ENCODE measurements around the gene GPC5.

The GPC5 gene

DNA sequence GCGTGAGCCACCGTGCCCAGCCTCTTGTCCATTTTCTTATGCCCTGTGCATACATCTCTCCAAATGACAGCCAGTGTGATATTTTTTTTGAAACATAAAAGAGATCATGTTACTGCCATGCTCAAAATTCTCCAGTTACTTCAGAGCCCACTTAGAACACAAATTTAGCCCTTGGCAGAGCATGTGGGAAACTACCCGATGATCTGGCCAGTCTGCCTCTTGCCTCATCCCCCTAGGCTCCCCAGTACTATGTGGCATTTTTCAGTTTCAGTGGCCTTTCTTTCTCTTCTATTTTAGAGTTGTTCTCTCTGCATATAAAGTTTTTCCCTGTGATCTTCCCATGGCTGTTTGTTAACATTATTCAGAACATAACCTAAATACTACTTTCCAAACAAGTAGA, 323.0 kb downstream of the GPC5 start:
- no peak for DNase-seq

DNA sequence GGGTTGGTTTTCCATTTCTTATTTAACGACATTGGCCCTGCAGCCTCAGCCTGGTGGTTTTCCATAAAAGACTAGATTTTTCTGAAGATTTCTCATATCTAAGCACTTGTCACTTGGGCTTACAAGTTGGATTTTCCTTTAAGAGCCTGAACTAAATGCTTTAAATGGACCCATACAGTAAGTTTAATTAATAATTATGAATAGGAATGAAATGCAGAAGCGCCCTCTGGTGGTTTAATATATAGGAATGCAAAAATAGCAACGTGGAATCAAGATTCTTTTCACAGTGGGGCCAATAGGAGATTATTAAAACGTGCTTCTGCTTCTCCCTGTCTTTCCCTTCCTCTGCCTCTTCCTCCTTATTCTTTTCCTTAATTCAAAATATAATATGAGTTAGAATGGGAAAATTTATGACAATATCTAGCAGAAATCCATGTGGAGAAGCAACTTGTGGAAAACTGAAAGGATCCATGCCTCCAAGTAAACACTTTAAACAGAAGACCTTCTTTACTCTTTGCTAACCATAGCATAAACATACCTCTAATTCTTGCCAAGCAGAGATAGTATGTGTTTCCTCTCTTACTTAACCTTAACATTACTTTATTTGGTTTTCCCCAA, 324.0 kb downstream of the GPC5 start:
- DNase-seq: peak in 1 of 14 donors; percentile 7

DNA sequence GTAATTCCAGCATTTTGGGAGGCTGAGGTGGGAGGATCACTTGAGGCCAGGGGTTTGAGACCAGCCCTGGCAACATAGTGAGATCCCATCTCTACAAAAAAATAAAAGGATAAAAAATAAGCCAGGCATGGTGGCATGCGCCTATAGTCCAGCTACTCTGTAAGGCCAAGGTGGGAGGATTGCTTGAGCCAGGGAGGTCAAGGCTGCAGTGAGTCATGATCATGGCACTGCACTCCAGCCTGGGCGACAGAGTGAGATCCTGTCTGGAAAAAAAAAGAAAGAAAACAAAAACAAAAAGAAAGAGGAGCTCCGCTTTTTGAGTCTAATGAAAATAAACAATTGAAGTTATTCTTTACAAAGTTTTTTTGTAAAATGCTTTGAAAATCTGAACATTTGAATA, 326.2 kb downstream of the GPC5 start:
- no peak for DNase-seq

DNA sequence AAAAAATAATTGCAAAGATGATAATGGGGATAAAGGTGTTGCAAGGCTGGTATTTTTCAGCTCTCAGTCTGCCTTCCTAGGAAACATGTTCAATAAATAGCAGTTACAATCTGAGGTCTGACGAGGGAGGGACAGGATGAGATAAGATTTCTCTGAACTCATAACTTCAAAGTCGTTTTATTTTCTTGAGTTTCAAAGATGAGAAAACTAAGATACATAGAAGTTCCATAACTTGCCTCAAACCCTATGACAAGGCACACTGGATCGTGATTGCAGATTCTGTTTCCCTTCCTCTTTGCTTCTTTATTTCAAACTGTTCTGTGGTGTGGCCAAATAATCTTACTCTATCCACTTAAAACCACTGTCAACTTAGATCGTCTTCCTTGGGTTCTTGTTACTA, 327.2 kb downstream of the GPC5 start:
- DNase-seq: no peak

DNA sequence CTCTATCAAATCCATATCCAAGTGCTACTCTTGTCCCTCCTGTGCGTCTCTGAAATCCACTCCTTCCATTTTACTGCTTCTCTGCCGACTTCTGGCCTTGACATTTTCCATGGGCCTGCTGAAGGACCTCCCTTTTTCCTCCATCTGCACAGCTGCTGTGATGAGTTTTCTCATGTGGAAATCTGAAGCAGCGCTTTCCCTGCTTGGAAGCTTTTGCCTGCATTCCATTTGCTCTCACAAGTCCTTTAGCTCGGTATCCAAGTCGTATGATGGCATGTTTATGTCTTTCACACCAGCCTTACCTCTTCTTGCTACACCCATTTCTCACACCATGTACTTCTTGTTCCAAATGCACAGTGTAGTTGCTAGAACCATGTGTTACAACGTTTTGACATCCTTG, 328.2 kb downstream of the GPC5 start:
- DNase-seq: no peak

DNA sequence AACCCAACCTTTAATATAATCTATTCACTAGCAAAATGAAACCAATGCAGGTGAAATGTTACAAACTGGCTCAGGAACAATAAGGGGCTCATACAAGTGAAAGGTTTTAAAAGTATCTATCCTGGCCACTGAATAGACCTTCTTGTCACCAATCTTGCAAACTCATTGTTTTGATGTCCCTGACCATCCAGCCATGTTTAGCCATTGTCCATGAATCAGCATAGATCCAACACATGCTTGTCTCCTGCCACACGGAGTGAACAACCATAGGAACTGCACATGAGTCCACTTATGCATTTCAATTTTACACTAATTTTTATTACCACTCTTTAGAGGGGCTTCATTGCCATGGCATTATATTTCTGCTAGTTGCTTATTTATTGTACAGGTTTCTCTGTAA, 331.4 kb downstream of the GPC5 start:
- DNase-seq: no peak

DNA sequence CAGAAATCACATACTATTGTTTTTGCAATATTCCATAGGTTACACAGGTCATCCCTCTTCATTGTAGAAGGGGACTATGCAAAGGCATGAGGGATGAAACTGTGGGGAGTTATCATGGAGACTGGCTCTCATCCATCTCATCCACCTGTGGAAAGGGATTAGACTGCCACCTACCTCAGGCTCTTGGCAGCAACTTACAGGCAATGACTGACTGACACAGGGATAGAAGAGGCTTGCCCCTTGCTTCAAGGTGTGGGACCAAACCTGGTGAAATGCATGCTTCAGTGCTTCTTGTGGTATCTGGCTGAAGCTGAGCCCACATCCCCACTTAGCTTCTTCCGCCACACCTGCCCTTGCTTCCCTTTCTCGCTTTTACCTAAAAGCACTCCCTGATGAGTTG, 341.3 kb downstream of the GPC5 start:
- DNase-seq: no peak

DNA sequence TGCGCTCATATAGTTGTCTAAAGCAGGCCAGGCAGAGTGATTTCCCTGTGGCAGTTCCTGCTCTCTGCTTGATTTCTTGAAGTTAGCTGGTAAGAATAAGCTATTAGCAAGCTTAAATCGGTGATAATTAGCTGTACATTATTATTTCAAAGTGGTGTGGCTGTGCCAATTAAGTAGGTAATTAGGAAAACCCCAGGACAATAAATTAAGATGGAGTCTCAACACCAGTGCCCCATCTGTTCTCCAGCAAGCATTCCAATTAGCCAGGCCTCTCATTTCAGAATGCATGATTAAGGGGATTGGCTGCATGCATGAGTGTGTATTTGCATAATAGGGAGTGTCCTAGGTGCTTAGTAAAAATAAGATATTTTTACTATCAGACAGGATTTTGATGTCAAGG, 342.3 kb downstream of the GPC5 start:
- no peak for DNase-seq

DNA sequence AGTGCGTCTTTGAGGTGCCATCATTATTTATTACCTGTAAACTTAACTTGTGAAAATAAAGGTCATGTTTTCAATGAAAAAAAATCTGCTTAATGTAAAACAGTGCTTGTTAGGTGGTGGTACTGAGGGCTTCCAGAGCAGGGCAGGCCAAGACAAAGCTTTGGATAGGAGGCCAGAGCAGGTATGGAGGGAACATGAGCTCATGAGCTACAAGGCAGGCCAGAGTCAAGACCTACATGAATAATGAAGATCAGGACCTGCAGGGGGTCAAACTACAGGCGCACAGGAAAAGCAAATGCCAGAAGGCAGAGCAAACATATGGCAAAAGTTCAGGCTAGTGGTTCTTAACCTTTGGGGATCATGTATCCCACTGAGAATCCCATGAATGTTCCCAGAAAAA, 343.5 kb downstream of the GPC5 start:
- no peak for DNase-seq

DNA sequence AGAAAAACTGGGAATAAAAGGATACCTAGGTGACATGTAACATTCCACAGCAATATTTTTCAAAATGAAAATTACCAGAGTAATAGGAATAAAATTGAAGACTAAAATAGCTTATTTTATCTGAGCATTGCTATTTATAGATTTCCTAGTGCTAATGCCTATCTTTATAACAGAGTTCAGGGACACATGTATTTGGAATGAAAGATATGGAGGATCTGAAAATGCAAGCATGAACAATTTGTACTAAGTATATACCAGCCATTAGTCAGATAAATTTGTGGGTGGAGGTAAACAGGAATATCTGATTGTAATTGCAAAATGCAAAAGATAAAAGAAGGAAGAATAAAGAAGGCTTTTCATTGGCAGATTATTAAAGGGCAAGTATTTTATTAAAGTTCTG, 345.9 kb downstream of the GPC5 start:
- DNase-seq: no peak

DNA sequence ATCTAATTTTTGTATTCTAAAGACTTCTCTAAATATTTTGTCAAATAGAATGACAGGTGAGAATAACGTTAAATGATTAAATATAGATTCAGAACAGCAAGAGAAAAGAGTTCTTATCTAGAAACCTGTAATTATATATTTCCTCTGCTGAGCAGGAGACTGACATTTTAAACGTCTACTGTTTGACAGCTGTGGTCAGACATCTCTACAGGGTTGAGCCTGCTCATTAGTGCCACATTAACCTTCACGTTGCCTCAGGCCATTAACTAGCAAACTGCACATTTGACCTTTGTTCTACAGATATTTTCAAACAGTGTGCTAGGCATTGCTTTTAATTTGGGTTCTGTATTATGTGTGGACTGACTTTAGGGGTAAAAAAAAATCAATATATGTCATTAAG, 347.5 kb downstream of the GPC5 start:
- DNase-seq: no peak

DNA sequence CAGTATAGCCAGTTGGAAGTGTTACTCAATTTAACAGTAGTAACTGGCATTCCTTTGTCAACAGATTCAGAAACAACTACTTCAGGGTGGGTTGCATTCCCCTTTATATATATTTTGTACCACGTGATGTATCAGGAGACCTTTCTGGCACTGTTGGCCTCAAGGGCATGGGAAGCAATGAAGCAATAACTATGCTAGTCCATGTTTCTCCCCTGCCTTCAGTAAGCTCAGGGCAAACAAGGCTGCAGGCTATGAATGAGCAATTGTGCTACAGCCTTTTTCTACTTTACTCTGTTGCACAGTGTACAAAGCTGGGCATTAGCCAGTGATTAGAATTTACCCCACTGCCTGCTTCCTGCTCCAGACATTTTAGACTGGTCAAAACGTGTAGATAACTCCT, 348.8 kb downstream of the GPC5 start:
- DNase-seq: no peak

DNA sequence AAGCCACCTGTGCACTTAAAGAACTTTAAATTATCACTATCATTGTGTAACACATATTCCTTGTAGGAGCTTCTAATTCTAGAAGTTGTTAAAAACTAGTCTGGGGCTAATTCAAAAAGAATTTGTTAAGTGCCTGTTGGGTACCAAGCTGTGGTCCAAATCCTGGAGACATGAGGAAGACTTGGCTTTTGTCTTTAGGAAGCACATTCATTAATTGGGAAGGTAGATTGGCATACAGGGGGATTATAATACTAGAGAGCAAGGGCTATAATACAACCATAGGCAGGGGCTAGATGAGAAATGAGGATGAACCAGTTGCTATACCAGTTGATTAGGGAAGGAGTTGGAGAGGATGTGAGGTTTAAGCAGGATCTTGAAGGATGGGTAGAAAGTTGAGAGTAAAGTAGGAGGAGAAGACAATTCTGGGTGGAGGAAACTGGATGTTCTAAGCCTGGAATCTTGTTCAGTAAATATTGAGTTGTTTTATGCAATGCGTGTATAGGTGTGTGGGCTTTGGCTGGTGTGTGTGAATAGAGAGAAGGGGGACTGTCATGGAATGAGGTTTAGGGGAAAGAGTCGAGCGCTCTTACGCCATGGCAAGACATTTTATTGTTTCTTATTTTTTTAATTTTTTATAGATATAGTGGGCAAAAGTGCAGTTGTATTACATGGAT, 350.1 kb downstream of the GPC5 start:
- DNase-seq: no peak

DNA sequence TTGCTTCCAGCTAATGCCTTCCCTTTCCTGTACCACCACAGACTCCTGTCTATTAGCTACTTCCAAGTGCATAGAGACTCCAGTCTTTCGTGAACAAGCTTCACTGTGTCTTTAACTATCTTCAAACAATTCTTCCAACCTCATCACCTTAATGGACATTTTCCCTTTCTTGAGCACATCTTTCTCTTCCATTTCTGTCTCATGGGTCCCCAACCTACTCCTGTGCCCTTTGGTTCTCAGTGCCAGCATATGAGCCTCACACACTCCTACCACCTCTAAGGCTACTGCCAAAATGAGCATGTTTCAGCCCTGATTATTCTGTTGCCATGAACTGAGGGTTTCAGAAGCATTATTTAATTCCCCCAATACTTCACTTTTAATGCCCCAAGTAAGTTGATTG, 360.3 kb downstream of the GPC5 start:
- no peak for DNase-seq

DNA sequence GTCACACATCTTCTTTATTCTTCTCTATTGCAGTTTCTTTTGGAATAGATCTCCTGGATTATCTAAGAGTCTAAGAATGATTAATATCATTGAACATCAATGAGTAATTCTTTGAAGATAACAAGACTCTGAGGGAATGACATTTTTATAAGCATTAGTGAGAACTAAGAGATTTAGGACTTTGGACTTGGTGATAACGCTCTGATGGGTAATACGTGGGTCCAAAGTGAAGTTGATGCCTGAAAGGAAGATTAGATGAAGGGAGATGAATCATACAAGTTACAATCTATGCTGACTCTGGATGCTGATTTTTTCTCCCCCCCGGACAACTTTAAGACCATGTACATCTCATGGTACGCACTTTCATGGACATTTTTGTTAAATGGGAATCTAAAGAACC, 364.5 kb downstream of the GPC5 start:
- DNase-seq: no peak

DNA sequence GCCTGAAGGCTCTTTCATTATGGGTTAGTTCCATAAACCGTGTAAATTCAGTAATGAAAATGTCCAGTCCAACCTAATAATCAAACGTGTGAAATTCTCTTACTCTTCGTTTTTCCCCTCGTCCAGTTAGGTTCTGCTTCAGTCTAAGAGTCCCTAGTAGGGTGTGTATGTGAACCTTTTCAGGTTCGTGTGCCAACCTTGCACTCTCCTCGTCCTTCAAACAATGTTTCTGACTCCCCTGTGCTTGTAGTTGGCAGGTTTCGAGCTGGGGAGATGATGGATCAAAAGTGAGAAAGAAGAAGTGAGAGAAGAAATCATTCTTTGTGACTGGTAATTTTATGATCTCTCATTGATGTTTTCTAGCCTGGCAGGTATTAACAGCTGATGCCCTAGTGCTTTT, 366.1 kb downstream of the GPC5 start:
- no peak for DNase-seq

DNA sequence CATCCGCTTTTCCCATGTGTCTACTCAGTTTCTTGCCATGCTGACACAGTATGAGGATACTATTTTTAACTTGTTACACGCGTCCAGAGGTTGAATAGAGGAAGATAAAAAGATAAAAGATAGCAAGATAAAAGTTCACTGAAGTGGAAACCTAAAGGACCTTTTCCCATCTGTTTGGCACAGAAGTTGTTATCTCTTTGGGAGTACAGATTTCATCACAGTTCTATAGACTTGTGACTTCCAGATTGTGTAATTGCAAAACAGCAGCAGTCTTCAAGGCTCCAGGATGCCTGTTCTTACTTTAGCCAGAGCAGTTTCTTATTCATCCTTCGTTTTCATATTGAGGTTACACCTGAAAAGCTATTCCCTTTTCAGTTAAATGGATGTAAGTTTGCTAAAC, 369.2 kb downstream of the GPC5 start:
- DNase-seq: no peak

DNA sequence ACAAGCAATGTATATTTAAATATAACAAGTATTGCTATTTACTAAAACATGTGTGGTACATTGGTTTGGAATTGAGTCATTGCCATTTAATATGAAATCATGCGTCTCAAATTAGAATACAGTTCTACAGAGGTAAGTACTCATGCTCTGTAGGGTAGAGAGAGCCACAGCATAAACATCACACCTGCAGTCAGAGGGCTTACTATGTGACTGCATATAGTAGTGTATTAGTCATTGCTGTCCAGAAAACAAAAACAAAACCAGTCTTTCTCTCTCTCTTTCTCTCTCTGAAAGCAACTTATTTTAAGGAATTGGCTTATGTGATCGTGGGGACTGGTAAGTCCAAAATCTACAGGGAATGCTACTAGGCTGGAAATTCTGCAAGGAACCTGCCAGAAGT, 370.3 kb downstream of the GPC5 start:
- no peak for DNase-seq

DNA sequence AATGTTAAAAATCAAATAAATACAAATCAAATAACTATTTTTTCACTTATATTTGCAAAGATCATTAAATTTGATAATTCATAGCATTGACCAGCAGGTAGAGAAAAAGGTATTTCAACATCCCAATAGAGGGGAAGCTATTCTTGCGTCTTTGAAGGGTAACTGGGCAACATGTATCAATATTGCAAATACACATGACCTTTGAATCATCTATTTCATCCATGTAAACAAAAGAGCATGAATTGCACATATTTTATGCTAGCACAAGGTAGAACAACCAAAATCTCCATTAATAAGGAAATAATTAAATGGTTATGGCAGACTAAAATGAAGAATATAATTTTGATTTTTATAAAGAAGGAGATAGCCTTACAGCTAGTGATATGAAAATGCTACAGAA, 372.8 kb downstream of the GPC5 start:
- no peak for DNase-seq

DNA sequence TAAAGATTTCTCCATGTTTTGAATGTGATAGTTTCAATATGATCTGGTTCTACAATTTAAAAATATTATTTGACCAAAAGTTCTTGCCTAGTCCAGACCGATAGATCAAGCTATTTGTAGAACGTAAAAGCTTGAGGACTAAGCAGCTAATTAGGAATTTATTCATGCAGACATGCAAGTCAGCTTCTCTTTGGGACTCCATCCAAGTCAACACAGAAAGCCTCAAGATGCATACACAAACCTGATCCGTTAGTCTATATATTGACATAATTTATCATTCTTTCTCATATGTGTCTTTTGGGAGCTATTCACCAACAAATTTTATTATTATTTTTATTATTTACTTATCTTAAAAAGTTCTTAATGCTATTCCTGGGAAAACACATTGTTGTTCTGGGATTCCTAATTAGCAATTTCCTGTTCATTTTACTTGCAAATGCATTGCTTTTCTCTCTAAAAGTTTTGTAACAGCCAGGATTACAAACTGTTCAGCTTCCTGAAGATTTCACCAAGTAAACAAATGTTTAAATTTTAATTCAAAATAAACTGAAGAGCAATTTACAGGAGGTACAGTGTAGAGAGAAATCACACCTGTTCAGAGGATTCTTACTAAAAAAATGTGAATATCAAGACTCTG, 375.3 kb downstream of the GPC5 start:
- DNase-seq: no peak

DNA sequence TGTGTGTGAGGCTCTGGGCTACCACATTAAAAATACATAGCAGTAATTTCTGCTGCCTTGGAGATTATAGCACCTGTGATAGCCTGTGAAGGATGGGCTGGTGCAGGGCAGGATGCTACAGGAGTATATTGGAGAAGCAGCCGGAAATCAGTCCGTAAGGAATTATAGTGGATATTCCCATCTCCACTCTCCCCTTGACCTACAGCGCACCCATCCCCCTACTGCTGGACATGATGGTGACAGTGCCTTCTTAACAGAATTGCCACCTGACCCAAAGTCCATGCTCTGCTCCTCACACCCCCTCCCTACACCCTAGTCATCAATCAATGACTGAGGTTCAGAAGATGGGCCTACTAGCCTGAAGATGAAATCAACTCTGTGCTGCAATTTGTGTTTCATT, 376.0 kb downstream of the GPC5 start:
- DNase-seq: no peak

DNA sequence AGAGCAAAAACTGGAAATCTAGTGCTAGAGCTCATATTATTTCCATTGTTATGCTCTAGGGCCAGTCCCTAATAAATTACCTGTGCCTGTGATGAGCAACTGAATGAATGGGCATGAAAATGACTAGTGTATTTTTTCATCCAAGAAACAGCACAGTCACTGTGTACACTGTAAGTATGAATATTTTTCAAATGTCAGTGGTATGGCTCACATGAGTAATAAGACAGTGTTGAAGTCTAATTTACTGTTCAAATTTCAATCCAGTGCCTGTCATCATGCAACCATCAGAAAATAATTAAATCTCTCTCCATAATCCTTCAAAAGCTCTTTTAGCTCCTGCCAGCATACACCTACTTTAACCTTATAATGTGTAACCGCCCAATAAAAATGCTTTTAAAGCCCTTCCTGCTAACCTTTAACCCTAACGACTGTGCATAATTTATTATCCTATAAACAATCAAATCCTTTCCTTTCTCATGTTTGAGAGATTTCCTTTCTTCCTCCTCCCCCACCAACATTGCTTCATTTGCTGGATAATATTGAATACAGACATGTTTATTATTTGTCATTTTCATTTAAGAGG, 378.3 kb downstream of the GPC5 start:
- no peak for DNase-seq

DNA sequence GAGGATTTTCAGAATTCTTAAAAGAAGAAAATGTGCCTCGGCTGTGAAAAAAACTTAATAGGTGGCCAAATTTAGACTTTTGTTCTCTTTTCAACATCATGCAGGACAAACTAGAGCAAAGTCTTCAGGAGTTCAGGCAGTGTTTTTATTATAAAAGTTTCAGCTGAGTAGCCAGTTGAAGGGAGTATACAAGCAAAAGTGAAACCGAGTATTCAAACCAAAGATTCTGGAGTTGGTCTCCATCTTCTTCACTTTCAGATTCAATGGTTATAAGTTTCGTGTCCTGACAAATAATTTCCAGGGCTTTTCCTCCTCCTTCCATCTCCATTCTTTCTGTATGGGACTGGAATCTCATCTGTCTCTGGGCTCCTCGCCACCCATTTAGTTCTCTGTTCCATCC, 379.7 kb downstream of the GPC5 start:
- no peak for DNase-seq
